Activated CD4-positive, alpha-beta T cell treated with anti-CD3 and anti-CD28 coated beads, Interleukin-2, amount 50 U/mL, for 24 hours (primary cell): Measurements from ENCODE around the gene ATP5F1E.
"Not testable (repeated sequence)": the region's sequence is repeated elsewhere in the genome, so short reads cannot be mapped to it uniquely, and the experiment has no call there.

ENCODE experiments used
- DNase-seq, 2 donors: peaks; one replicate each; pipeline ENCODE4 v3.0.0-alpha.2; 2020; ENCODE audit warnings: low read depth in 1 of 2, low spot score in 1 of 2

ATP5F1E gene

GRCh38 chr20:58992911-58993310 lies 39.2 kb downstream of the ATP5F1E start:
- DNase-seq: no peak

GRCh38 chr20:58991715-58992114 lies 40.4 kb downstream of the ATP5F1E start:
- DNase-seq: no peak

- DNase-seq: no peak
These were observed 41.3 kb downstream of the ATP5F1E start for GRCh38 chr20:58990651-58991445.

GRCh38 chr20:58989196-58989595 lies 42.9 kb downstream of the ATP5F1E start:
- DNase-seq: no peak

- no peak for DNase-seq
These were observed 43.6 kb downstream of the ATP5F1E start for GRCh38 chr20:58988565-58988882.

GRCh38 chr20:58987790-58988564 lies 44.2 kb downstream of the ATP5F1E start:
- DNase-seq: no peak

- DNase-seq: no peak
These were observed 45.1 kb downstream of the ATP5F1E start for GRCh38 chr20:58986968-58987517.

- no peak for DNase-seq
These were observed 45.7 kb downstream of the ATP5F1E start for GRCh38 chr20:58986286-58986967.

- no peak for DNase-seq
These were observed 46.5 kb downstream of the ATP5F1E start for GRCh38 chr20:58985656-58986055.

- DNase-seq: no peak
These were observed 47.4 kb downstream of the ATP5F1E start for GRCh38 chr20:58984691-58985090.

- not testable (repeated sequence) for DNase-seq
These were observed 49.0 kb downstream of the ATP5F1E start for GRCh38 chr20:58983115-58983468.

GRCh38 chr20:58982406-58983114 lies 49.6 kb downstream of the ATP5F1E start:
- no peak for DNase-seq

GRCh38 chr20:58981628-58982364 lies 50.3 kb downstream of the ATP5F1E start:
- no peak for DNase-seq

- peak; percentile 76 to 84 for DNase-seq
These were observed 51.2 kb downstream of the ATP5F1E start, which contains the start of gene NELFCD for GRCh38 chr20:58980711-58981627. NELFCD (plus strand) TSS chr20:58981256; CDS start chr20:58981310, 54 bp downstream.

GRCh38 chr20:58978351-58979190 lies 53.6 kb downstream of the ATP5F1E start:
- no peak for DNase-seq

- no peak for DNase-seq
These were observed 55.9 kb downstream of the ATP5F1E start for GRCh38 chr20:58976061-58976730.
